Measurements from ENCODE around the gene CPT1A.

DNA sequence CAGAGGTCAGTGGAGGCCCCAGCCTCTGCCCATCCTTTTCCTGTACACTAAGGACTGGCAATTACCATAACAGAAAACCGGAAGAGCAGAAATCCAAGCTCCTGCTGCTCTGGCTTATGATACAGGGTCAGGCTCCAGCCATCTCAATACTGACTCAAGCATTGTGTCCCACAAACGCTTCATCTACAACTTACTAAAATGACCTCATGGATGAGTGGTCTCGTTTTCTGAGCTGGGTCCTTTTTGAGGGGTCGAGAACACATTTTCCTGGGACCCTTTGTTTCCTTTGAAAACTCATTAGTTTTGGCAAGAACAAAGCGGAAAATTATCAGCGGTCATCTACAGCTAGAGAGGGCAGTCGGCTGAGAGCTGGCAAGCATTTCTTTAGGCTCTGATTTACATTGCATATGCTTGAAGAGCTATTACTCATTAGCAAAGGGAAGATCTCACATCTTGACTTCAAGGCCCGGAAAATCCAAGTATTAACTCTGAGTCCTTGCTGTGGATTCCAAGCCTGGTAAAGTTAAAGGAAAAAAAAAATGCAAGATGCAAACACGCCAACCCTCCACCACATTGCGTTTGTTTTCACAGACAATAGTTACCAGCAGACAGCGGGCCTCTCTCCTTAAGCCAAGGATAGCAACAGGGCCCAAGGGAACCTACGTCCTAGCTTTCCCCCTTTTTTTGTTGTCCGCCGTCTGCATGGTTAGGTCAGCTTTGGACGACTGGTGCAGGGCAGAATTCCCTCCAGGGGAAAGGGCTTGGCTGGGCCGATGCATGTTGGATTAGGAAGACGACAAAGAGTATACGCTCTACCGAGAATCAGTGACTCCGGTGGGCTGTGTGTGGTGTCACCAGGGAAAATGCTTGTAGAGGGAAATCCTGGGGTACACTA lies 92.2 kb downstream of the CPT1A start:
- no peak for TF ChIP-seq POLR2AphosphoS5 (IDR thresholded peaks at IDR 0.05)
- TF ChIP-seq, protein P1, sequence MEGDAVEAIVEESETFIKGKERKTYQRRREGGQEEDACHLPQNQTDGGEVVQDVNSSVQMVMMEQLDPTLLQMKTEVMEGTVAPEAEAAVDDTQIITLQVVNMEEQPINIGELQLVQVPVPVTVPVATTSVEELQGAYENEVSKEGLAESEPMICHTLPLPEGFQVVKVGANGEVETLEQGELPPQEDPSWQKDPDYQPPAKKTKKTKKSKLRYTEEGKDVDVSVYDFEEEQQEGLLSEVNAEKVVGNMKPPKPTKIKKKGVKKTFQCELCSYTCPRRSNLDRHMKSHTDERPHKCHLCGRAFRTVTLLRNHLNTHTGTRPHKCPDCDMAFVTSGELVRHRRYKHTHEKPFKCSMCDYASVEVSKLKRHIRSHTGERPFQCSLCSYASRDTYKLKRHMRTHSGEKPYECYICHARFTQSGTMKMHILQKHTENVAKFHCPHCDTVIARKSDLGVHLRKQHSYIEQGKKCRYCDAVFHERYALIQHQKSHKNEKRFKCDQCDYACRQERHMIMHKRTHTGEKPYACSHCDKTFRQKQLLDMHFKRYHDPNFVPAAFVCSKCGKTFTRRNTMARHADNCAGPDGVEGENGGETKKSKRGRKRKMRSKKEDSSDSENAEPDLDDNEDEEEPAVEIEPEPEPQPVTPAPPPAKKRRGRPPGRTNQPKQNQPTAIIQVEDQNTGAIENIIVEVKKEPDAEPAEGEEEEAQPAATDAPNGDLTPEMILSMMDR (IDR thresholded peaks at IDR 0.05) = no peak
- TF ChIP-seq EP300 (IDR thresholded peaks at IDR 0.05) = no peak
- no peak for TF ChIP-seq POLR2A (IDR thresholded peaks at IDR 0.05)
